ENCODE measurements around the gene TCF12. TPM values are rescaled to one million over a fixed set of nuclear protein-coding genes. Genes with fewer than 3 reads are reported as not detected.

The TCF12 gene
- total RNA-seq, 1 donor from 2014 or later = 112 TPM

- no peaks in the 10 kb centered on the region for H3K36me3 Mint-ChIP-seq (ENCODE audit: low read depth, unreplicated experiment)
- no peak overlapping the region for H3K27ac ChIP-seq (ENCODE audit: low read depth, low read length)
These were observed 163.7 kb downstream of the TCF12 start for GRCh38 chr15:57082054-57082728.

GRCh38 chr15:57084192-57084591, 165.7 kb downstream of the TCF12 start:
- Mint-ChIP-seq H3K27me3 (ENCODE audit: low read depth, unreplicated experiment) (no peaks in the 10 kb centered on the region), H3K4me3 (ENCODE audit: unreplicated experiment) (no peak overlapping the region), H3K36me3 (ENCODE audit: low read depth, unreplicated experiment) (no peaks in the 10 kb centered on the region), H3K9me3 (ENCODE audit: unreplicated experiment) (no peaks in the 10 kb centered on the region), H3K4me1 (ENCODE audit: low read depth, unreplicated experiment) (peaks cover 13% of the 10 kb centered on the region), H3K27ac (ENCODE audit: unreplicated experiment) (no peak overlapping the region)
- H3K27me3 ChIP-seq (ENCODE audit: insufficient read depth, low read length) = no peaks in the 10 kb centered on the region
- no peak overlapping the region for H3K4me2 ChIP-seq (ENCODE audit: low read length)
- H3K36me3 ChIP-seq (ENCODE audit: insufficient read depth, low read length) = no peaks in the 10 kb centered on the region
- H3K4me3 ChIP-seq (ENCODE audit: insufficient read depth, low read depth, low read length) = no peak overlapping the region
- peaks cover 82% of the 10 kb centered on the region for H3K79me2 ChIP-seq (ENCODE audit: insufficient read depth, low read length)
- peaks cover 32% of the 10 kb centered on the region for H4K20me1 ChIP-seq (ENCODE audit: insufficient read depth, low read length)
- TF ChIP-seq EZH2 (IDR thresholded peaks at IDR 0.05; ENCODE audit: insufficient read depth, low read length) = no peak
- no peak for TF ChIP-seq CTCF (IDR thresholded peaks at IDR 0.05; ENCODE audit: insufficient read depth, low read depth, low read length)
- H3K9me3 ChIP-seq (ENCODE audit: insufficient read depth, low read depth, low read length) = no peaks in the 10 kb centered on the region
- H3K4me1 ChIP-seq (ENCODE audit: insufficient read depth, low read length) = peaks cover 8% of the 10 kb centered on the region
- FAIRE-seq = no peak
- H2AFZ ChIP-seq (ENCODE audit: low read depth, low read length) = no peak overlapping the region
- DNase-seq (ENCODE audit: low read depth) = no peak
- H3K27ac ChIP-seq (ENCODE audit: low read depth, low read length) = no peak overlapping the region
- H3K9ac ChIP-seq (ENCODE audit: low read length) = no peak overlapping the region

More at GRCh38 chr15:57082054-57082728, 163.7 kb downstream of the TCF12 start:
- Histone ChIP-seq H3K4me3 (ENCODE audit: insufficient read depth, low read depth, low read length) (no peak overlapping the region), H3K9me3 (ENCODE audit: insufficient read depth, low read depth, low read length) (no peaks in the 10 kb centered on the region), H3K9ac (ENCODE audit: low read length) (no peak overlapping the region), H4K20me1 (ENCODE audit: insufficient read depth, low read length) (peaks cover 26% of the 10 kb centered on the region), H3K79me2 (ENCODE audit: insufficient read depth, low read length) (peaks cover 75% of the 10 kb centered on the region), H3K4me2 (ENCODE audit: low read length) (no peak overlapping the region), H3K27me3 (ENCODE audit: insufficient read depth, low read length) (no peaks in the 10 kb centered on the region), H3K36me3 (ENCODE audit: insufficient read depth, low read length) (no peaks in the 10 kb centered on the region), H2AFZ (ENCODE audit: low read depth, low read length) (no peak overlapping the region), H3K4me1 (ENCODE audit: insufficient read depth, low read length) (peaks cover 8% of the 10 kb centered on the region)
- H3K9me3 Mint-ChIP-seq (ENCODE audit: unreplicated experiment) = no peaks in the 10 kb centered on the region
- H3K4me1 Mint-ChIP-seq (ENCODE audit: low read depth, unreplicated experiment) = peaks cover 13% of the 10 kb centered on the region
- FAIRE-seq (no peak), DNase-seq (ENCODE audit: low read depth) (peak; percentile 37)
- no peaks in the 10 kb centered on the region for H3K27me3 Mint-ChIP-seq (ENCODE audit: low read depth, unreplicated experiment)
- TF ChIP-seq CTCF (IDR thresholded peaks at IDR 0.05; ENCODE audit: insufficient read depth, low read depth, low read length) (no peak), EZH2 (IDR thresholded peaks at IDR 0.05; ENCODE audit: insufficient read depth, low read length) (no peak)
- H3K27ac Mint-ChIP-seq (ENCODE audit: unreplicated experiment) = no peak overlapping the region
- no peak overlapping the region for H3K4me3 Mint-ChIP-seq (ENCODE audit: unreplicated experiment)

GRCh38 chr15:57085267-57085666, 166.8 kb downstream of the TCF12 start:
- H2AFZ ChIP-seq (ENCODE audit: low read depth, low read length) = no peak overlapping the region
- peaks cover 8% of the 10 kb centered on the region for H3K4me1 ChIP-seq (ENCODE audit: insufficient read depth, low read length)
- H3K27me3 Mint-ChIP-seq (ENCODE audit: low read depth, unreplicated experiment) = no peaks in the 10 kb centered on the region
- no peaks in the 10 kb centered on the region for H3K36me3 ChIP-seq (ENCODE audit: insufficient read depth, low read length)
- H4K20me1 ChIP-seq (ENCODE audit: insufficient read depth, low read length) = peaks cover 40% of the 10 kb centered on the region
- FAIRE-seq (no peak), DNase-seq (ENCODE audit: low read depth) (peak; percentile 18)
- H3K36me3 Mint-ChIP-seq (ENCODE audit: low read depth, unreplicated experiment) = no peaks in the 10 kb centered on the region
- no peaks in the 10 kb centered on the region for H3K9me3 Mint-ChIP-seq (ENCODE audit: unreplicated experiment)
- no peak overlapping the region for H3K4me2 ChIP-seq (ENCODE audit: low read length)
- no peaks in the 10 kb centered on the region for H3K27me3 ChIP-seq (ENCODE audit: insufficient read depth, low read length)
- peaks cover 84% of the 10 kb centered on the region for H3K79me2 ChIP-seq (ENCODE audit: insufficient read depth, low read length)
- H3K9me3 ChIP-seq (ENCODE audit: insufficient read depth, low read depth, low read length) = no peaks in the 10 kb centered on the region
- no peak overlapping the region for H3K27ac ChIP-seq (ENCODE audit: low read depth, low read length)
- H3K4me1 Mint-ChIP-seq (ENCODE audit: low read depth, unreplicated experiment) = peaks cover 8% of the 10 kb centered on the region
- no peak overlapping the region for H3K27ac Mint-ChIP-seq (ENCODE audit: unreplicated experiment)
- TF ChIP-seq CTCF (IDR thresholded peaks at IDR 0.05; ENCODE audit: insufficient read depth, low read depth, low read length) (no peak), EZH2 (IDR thresholded peaks at IDR 0.05; ENCODE audit: insufficient read depth, low read length) (no peak)
- H3K4me3 ChIP-seq (ENCODE audit: insufficient read depth, low read depth, low read length) = no peak overlapping the region
- H3K9ac ChIP-seq (ENCODE audit: low read length) = no peak overlapping the region
- H3K4me3 Mint-ChIP-seq (ENCODE audit: unreplicated experiment) = no peak overlapping the region
